HL-60 (cell line): ENCODE results near the gene CAMK2G.
"Not testable (repeated sequence)": the region's sequence is repeated elsewhere in the genome, so short reads cannot be mapped to it uniquely, and the experiment has no call there.

Source experiments
- DNase-seq, 2 experiments: peaks; one replicate each; pipeline ENCODE4 v3.0.0-alpha.2; 2010 to 2020; ENCODE audit warnings: low read depth in 1 of 2, low spot score in 1 of 2
- H3K27ac ChIP-seq: fragments of 250-450 bp; sonication (Bioruptor Pico); replicated peaks from 2 replicates; pipeline ENCODE4 v1.5.1; 2020; ENCODE audit warnings: mild to moderate bottlenecking, moderate library complexity
- H3K27me3 ChIP-seq: fragments of 250-450 bp; sonication (Bioruptor Pico); 2 replicates; pipeline ENCODE4 v1.5.1; 2021; ENCODE audit warnings: mild to moderate bottlenecking, moderate library complexity; ENCODE audit not compliant: insufficient read depth, poor library complexity, severe bottlenecking
- H3K4me3 ChIP-seq: replicated peaks from 2 replicates; pipeline ENCODE4 v1.5.1; 2011; ENCODE audit warnings: mild to moderate bottlenecking, control low read depth, low read length; ENCODE audit not compliant: insufficient read depth
- GABPA ChIP-seq: IDR thresholded peaks from 2 replicates; pipeline ENCODE4 v1.6.1; 2012; ENCODE audit warnings: low read depth
- POLR2AphosphoS5 ChIP-seq: IDR thresholded peaks from 2 replicates; pipeline ENCODE4 v1.6.1; 2012; ENCODE audit warnings: low read depth
- SPI1 ChIP-seq: IDR thresholded peaks from 2 replicates; pipeline ENCODE4 v1.6.1; 2012; ENCODE audit warnings: low read depth, mild to moderate bottlenecking, borderline replicate concordance
- TF ChIP-seq, protein P1 (sequence below): IDR thresholded peaks from one replicate; pipeline ENCODE4 v1.5.1; 2011; ENCODE audit warnings: low read length, control low read depth, inconsistent platforms; ENCODE audit not compliant: insufficient read depth
- TF ChIP-seq, protein P2 (sequence below): IDR thresholded peaks from 2 replicates; pipeline ENCODE4 v1.6.1; 2012; ENCODE audit warnings: low read depth; ENCODE audit not compliant: insufficient replicate concordance

CAMK2G gene

DNA sequence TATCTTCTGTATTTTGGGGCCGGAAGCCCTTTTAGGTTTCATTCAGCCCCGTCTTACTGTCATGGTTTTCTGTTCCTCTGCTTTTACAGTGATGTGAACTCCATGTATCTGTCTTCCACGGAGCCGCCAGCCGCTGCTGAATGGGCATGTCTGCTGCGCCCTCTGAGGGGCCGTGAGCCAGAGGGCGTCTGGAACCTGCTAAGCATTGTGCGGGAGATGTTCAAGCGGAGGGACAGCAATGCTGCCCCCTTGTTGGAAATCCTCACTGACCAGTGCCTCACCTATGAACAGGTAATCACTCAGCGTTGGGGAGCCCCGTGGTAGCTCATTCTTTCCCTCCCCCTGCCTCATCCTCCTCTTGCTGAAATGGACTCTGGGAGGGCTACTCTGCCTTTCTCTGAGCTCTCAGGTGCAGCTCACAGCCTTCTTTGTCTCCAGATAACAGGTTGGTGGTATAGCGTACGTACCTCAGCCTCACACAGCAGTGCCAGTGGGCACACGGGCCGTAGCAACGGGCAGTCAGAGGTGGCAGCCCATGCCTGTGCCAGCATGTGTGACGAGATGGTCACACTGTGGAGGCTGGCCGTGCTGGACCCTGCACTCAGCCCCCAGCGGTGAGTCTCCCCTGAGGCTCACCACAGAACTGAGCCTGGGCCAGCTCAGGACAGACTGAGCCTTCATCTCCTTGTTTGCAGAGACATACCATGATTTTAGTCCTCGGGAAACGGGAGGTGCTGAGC is 83.3 kb downstream of the CAMK2G start:
- TF ChIP-seq POLR2AphosphoS5 (no peak), SPI1 (no peak), GABPA (no peak)
- Histone ChIP-seq H3K4me3 (no peak overlapping the region), H3K27ac (no peak overlapping the region), H3K27me3 (no peaks in the 10 kb centered on the region)
- DNase-seq: no peak

DNA sequence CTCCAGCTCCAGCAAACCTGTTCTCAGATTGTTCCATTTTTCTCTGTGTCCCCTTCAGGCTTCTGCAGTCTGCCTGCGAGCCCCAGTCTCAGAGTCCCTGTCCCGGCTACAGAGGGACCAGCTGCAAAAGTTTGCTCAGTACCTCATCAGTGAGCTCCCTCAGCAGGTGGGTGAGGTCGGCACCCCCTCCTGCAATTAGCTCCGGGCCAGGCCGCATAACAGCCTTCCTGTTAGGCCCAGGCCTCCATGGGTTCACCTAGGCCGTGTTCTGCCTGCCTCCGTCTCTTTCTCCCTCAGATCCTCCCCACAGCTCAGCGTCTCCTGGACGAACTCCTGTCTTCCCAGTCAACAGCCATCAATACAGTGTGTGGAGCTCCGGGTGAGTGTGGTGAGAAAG is 84.7 kb downstream of the CAMK2G start:
- TF ChIP-seq, protein P1, sequence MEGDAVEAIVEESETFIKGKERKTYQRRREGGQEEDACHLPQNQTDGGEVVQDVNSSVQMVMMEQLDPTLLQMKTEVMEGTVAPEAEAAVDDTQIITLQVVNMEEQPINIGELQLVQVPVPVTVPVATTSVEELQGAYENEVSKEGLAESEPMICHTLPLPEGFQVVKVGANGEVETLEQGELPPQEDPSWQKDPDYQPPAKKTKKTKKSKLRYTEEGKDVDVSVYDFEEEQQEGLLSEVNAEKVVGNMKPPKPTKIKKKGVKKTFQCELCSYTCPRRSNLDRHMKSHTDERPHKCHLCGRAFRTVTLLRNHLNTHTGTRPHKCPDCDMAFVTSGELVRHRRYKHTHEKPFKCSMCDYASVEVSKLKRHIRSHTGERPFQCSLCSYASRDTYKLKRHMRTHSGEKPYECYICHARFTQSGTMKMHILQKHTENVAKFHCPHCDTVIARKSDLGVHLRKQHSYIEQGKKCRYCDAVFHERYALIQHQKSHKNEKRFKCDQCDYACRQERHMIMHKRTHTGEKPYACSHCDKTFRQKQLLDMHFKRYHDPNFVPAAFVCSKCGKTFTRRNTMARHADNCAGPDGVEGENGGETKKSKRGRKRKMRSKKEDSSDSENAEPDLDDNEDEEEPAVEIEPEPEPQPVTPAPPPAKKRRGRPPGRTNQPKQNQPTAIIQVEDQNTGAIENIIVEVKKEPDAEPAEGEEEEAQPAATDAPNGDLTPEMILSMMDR: no peak
- TF ChIP-seq, protein P2, sequence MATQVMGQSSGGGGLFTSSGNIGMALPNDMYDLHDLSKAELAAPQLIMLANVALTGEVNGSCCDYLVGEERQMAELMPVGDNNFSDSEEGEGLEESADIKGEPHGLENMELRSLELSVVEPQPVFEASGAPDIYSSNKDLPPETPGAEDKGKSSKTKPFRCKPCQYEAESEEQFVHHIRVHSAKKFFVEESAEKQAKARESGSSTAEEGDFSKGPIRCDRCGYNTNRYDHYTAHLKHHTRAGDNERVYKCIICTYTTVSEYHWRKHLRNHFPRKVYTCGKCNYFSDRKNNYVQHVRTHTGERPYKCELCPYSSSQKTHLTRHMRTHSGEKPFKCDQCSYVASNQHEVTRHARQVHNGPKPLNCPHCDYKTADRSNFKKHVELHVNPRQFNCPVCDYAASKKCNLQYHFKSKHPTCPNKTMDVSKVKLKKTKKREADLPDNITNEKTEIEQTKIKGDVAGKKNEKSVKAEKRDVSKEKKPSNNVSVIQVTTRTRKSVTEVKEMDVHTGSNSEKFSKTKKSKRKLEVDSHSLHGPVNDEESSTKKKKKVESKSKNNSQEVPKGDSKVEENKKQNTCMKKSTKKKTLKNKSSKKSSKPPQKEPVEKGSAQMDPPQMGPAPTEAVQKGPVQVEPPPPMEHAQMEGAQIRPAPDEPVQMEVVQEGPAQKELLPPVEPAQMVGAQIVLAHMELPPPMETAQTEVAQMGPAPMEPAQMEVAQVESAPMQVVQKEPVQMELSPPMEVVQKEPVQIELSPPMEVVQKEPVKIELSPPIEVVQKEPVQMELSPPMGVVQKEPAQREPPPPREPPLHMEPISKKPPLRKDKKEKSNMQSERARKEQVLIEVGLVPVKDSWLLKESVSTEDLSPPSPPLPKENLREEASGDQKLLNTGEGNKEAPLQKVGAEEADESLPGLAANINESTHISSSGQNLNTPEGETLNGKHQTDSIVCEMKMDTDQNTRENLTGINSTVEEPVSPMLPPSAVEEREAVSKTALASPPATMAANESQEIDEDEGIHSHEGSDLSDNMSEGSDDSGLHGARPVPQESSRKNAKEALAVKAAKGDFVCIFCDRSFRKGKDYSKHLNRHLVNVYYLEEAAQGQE: no peak
- TF ChIP-seq POLR2AphosphoS5 (no peak), GABPA (no peak), SPI1 (no peak)
- no peak overlapping the region for H3K4me3 ChIP-seq
- DNase-seq: no peak
- H3K27me3 ChIP-seq: no peaks in the 10 kb centered on the region
- no peak overlapping the region for H3K27ac ChIP-seq

DNA sequence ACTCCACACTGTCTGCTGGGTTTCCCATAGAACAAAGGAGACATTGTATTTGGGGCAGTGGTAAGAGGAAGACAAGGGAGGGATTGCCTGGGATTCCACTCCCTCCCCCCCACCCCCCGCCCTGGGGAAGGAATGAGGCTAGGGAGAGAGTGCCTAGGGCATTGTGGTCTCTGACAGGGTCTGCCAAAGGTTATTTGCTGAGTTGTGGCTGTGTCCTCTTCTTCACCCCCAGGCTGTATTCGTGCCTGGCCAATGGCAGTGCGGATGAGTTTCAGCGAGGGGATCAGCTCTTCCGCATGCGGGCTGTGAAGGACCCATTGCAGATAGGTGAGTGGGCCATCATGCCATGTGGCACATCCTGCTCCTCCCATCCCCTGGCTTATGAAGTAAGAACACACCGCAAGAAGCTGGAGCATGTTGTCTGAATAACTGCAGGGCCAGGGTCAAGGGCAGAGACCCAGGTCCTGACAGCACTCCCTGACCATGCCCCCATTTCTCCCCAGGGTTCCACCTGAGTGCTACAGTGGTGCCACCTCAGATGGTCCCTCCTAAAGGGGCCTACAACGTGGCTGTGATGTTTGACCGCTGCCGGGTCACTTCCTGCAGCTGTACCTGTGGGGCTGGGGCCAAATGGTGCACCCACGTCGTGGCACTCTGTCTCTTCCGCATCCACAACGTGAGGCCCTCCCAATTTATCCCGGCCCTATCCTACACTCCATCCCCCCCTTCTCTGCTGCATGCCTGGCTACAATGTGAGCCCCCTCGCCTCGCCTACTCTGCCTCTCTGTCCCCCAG is 85.3 kb downstream of the CAMK2G start:
- H3K4me3 ChIP-seq: no peak overlapping the region
- H3K27me3 ChIP-seq: no peaks in the 10 kb centered on the region
- DNase-seq: no peak
- no peak overlapping the region for H3K27ac ChIP-seq
- TF ChIP-seq GABPA (no peak), SPI1 (no peak)
- TF ChIP-seq, protein P1: no peak
- TF ChIP-seq, protein P2: no peak

DNA sequence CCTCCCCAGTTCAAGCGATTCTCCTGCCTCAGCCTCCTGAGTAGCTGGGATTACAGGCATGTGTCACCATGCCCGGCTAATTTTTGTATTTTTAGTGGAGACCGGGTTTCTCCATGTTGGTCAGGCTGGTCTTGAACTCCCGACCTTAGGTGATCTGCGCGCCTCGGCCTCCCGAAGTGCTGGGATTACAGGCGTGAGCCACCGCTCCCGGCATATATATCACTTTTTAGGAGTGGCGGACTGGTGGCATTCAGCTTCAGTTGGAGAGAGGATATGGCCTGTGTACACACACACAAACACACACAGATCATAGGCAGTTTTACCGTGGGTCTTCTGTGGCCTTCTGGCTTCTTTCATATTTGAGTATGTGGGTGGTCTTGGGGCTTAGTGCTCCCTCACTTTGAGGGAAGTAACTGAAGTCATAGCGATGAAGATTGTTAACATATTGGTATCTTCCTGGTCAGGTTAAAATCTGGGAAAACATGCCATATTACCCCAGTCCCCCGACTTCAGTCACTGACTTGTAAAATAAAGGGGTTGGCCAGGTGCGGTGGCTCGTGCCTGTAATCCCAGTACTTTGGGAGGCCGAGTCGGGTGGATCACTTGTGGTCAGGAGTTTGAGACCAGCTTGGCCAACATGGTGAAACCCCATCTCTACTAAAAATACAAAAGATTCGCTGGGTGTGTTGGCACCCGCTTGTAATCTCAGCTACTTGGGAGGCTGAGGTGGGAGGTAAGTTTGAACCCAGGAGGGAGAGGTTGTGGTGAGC is 87.1 kb downstream of the CAMK2G start:
- not testable (repeated sequence) for DNase-seq, H3K27ac ChIP-seq, H3K27me3 ChIP-seq, H3K4me3 ChIP-seq
